ENCODE data around the gene ADGRF4. TPM values are rescaled to one million over a fixed set of nuclear protein-coding genes. Genes with fewer than 3 reads are reported as not detected.

Gene ADGRF4
- total RNA-seq, 1 experiment from 2014 or later: not detected

DNA sequence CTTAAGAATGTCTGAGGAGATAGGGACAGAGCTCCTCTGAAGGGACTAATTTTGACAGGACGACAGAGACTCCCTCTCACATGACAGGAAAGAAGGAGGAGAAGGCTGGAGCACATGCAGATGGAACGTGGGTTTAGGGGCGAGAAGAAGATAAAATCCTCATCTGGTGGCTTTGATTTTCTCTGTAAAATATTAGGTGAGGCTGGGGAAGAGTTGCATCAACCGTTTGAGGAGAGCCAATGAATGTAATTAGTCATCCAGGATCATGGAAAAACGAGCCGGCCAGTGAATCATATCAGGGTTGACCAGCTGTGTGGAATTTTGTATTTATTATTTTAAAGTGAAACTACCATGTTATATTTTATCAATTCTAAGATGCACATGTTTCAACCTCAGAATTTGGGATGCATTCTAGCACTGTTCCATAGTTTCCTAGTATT, 46.9 kb upstream of the ADGRF4 start:
- Histone ChIP-seq H3K9ac (ENCODE audit: extremely low read depth, insufficient read length, low read length) (no peak overlapping the region), H4K5ac (ENCODE audit: insufficient read length, low read depth, low read length) (no peak overlapping the region), H3K4me1 (ENCODE audit: insufficient read depth, low read length) (peaks cover 4% of the 10 kb centered on the region; the same call in 1 of the 2 replicates), H4K8ac (replicated peaks; ENCODE audit: insufficient read length, low read depth, low read length) (no peak overlapping the region), H3T11ph (ENCODE audit: low read length) (no peak overlapping the region), H2BK12ac (ENCODE audit: insufficient read length, low read depth, low read length) (no peak overlapping the region), H3K23ac (ENCODE audit: insufficient read length, low read depth, low read length) (no peak overlapping the region), H4K91ac (ENCODE audit: insufficient read length, low read depth, low read length) (no peak overlapping the region), H4K20me1 (ENCODE audit: control insufficient read depth, insufficient read depth, insufficient read length) (no peaks in the 10 kb centered on the region), H3K9me3 (ENCODE audit: control insufficient read depth, low read depth, low read length) (no peaks in the 10 kb centered on the region), H2BK20ac (ENCODE audit: low read depth, low read length, poor library complexity, severe bottlenecking) (no peak overlapping the region), H3K4me2 (ENCODE audit: insufficient read depth, insufficient read length, low read length) (no peak overlapping the region), H3K18ac (ENCODE audit: insufficient read length, low read depth, low read length) (no peak overlapping the region), H2BK5ac (ENCODE audit: insufficient read length, low read length) (no peak overlapping the region), H2AK5ac (ENCODE audit: insufficient read length, low read length) (no peak overlapping the region), H3K23me2 (ENCODE audit: insufficient read length, low read depth, low read length, poor library complexity, severe bottlenecking) (no peaks in the 10 kb centered on the region), H3K56ac (ENCODE audit: insufficient read length, low read depth, low read length) (no peak overlapping the region), H2BK15ac (ENCODE audit: low read depth, low read length) (no peak overlapping the region), H3K4ac (ENCODE audit: low read depth, low read length) (no peak overlapping the region), H3K79me1 (ENCODE audit: insufficient read depth, low read depth, low read length, poor library complexity, severe bottlenecking) (no peaks in the 10 kb centered on the region), H3K27me3 (ENCODE audit: insufficient read depth, low read length) (no peaks in the 10 kb centered on the region), H2AFZ (ENCODE audit: low read length) (no peak overlapping the region), H3K79me2 (ENCODE audit: insufficient read depth, low read length) (no peaks in the 10 kb centered on the region), H3K14ac (ENCODE audit: insufficient read depth, low read length) (no peak overlapping the region), H3K27ac (ENCODE audit: insufficient read length, low read depth, low read length) (no peak overlapping the region), H2BK120ac (ENCODE audit: low read depth, low read length, poor library complexity, severe bottlenecking) (no peak overlapping the region)
- no peak overlapping the region for H3K4me3 Mint-ChIP-seq
- no peak for TF ChIP-seq CTCF (conservative IDR thresholded peaks at IDR 0.05)
- H3K36me3 Mint-ChIP-seq (ENCODE audit: insufficient read depth in 1 of 3, low read depth in 3 of 3): 0 out of 7 replicates have a peak, but pooled peaks cover 0 to 1% (median 0%) of the 10 kb centered on the region in 3 experiments
- H3K27ac Mint-ChIP-seq: no peak overlapping the region
- H3K9me3 Mint-ChIP-seq: no peaks in the 10 kb centered on the region
- WGBS (ENCODE audit: extremely low coverage, insufficient read length, low lambda C conversion rate): no CpG with 5 or more reads among the region's 6 CpGs
- no peaks in the 10 kb centered on the region for H3K27me3 Mint-ChIP-seq (ENCODE audit: low read depth)
- peaks cover 4 to 7% of the 10 kb centered on the region in 2 experiments for H3K4me1 Mint-ChIP-seq
- DNase-seq: no peak

Measured in H9 (cell line).